ENCODE results near the gene HTRA2. TPM values are rescaled to one million over a fixed set of nuclear protein-coding genes. Genes with fewer than 3 reads are reported as not detected.
"Not testable (repeated sequence)": the region's sequence is repeated elsewhere in the genome, so short reads cannot be mapped to it uniquely, and the experiment has no call there.

Gene HTRA2
- total RNA-seq: 10 to 100 TPM; 25.0 to 37.6 (median 29.1) TPM

DNA sequence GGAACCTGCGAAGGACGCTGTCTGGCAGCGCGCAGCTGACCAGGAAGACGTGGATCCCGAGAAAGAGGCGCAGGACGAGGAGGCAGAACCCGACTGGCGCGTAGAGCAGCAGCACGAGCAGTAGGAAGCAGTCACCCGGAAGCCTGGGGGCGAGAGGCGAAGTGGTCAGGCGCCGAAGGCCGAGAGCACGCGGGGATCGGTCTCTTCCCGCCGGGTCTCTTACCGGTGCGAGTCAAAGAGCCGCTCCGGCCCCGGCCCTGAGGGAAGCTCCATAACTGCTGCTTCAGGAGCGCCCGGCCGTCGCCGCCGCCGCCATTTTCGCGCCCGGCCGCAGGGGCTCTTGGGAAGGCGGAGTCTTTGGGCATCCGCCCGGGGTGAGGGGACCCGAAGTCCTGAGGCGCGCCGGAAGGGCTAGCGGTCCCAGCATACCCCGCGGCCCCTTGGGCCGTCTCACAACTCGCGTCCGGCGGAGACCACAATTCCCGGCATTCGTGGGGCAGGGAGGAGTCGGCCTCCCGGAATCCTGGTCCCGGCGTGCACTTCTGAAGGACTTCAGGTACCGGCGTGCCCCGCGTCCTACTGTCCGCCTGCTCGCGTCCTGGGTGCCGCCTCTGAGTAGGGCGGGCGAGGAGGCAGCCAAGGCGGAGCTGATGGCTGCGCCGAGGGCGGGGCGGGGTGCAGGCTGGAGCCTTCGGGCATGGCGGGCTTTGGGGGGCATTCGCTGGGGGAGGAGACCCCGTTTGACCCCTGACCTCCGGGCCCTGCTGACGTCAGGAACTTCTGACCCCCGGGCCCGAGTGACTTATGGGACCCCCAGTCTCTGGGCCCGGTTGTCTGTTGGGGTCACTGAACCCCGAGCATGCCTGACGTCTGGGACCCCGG lies at the start of gene HTRA2, which contains the start of gene AUP1:
Gene HTRA2 (plus strand): TSS at position 577 of the 882 bp plus-strand sequence. CDS start 74 bp downstream, at position 651.
Gene AUP1 (minus strand): TSS at position 350 of the 882 bp plus-strand sequence. CDS start 77 bp downstream, at position 273.
- Histone ChIP-seq H3K9me3 (no peaks in the 10 kb centered on the region), H3K27me3 (no peaks in the 10 kb centered on the region), H3K4me1 (peaks cover 2 to 44% (median 15%) of the 10 kb centered on the region in 3 donors), H3K27ac (peak within 1 kb of the TSS; percentile 62 to 92 (median 90)), H3K4me3 (peak within 1 kb of the TSS; percentile 80 to 94), H3K36me3 (peaks cover 0 to 64% of the 10 kb centered on the region in 2 donors)
- TF ChIP-seq POLR2A (IDR thresholded peaks at IDR 0.05) (peak; percentile 82 to 84), POLR2AphosphoS5 (IDR thresholded peaks at IDR 0.05) (peak; percentile 91), EP300 (IDR thresholded peaks at IDR 0.05) (no peak)
- TF ChIP-seq, protein P1, sequence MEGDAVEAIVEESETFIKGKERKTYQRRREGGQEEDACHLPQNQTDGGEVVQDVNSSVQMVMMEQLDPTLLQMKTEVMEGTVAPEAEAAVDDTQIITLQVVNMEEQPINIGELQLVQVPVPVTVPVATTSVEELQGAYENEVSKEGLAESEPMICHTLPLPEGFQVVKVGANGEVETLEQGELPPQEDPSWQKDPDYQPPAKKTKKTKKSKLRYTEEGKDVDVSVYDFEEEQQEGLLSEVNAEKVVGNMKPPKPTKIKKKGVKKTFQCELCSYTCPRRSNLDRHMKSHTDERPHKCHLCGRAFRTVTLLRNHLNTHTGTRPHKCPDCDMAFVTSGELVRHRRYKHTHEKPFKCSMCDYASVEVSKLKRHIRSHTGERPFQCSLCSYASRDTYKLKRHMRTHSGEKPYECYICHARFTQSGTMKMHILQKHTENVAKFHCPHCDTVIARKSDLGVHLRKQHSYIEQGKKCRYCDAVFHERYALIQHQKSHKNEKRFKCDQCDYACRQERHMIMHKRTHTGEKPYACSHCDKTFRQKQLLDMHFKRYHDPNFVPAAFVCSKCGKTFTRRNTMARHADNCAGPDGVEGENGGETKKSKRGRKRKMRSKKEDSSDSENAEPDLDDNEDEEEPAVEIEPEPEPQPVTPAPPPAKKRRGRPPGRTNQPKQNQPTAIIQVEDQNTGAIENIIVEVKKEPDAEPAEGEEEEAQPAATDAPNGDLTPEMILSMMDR (IDR thresholded peaks at IDR 0.05): peak in 2 of 4 experiments; percentile 7 to 10
- peak; percentile 97 for ATAC-seq
- no CpG with 5 or more reads among the region's 87 CpGs for WGBS, 2 donors (ENCODE audit: low coverage in 1 of 2)

DNA sequence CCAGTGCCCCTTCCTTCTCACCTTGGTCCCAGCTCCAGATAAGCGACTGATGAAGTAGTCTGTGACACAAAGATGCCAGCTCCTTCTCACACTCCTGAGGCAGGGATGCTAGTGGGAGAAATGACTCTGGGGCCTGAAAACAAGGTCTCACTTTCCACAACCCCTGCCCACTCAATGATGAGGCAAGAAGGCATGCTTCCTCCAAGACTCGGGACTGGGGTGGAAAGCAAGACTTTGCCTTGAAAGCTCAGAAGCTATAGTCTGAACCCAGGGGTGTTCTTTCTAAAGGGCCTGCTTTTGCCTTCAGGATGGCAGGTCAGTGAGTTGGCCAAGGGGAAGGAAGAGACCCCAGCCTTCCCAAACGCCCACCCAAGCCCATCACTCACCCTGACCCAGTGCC lies 48.3 kb upstream of the HTRA2 start:
- peak overlapping the region; percentile 57 to 90 for H3K4me3 ChIP-seq
- H3K4me1 ChIP-seq: peaks cover 0 to 43% (median 19%) of the 10 kb centered on the region in 3 donors
- H3K27ac ChIP-seq: peak overlapping the region in 3 of 4 donors; percentile 87 to 97 (median 88)
- H3K27me3 ChIP-seq: no peaks in the 10 kb centered on the region
- WGBS, 2 donors (ENCODE audit: low coverage in 1 of 2): 80% methylated on average over 1 of the region's 3 CpGs; no CpG with 5 or more reads in 1 of the 2 donors
- TF ChIP-seq EP300 (IDR thresholded peaks at IDR 0.05): no peak
- TF ChIP-seq POLR2AphosphoS5 (IDR thresholded peaks at IDR 0.05): no peak
- TF ChIP-seq, protein P1 (IDR thresholded peaks at IDR 0.05): no peak
- H3K36me3 ChIP-seq: peaks cover 0 to 73% of the 10 kb centered on the region in 2 donors
- no peaks in the 10 kb centered on the region for H3K9me3 ChIP-seq
- no peak for ATAC-seq

DNA sequence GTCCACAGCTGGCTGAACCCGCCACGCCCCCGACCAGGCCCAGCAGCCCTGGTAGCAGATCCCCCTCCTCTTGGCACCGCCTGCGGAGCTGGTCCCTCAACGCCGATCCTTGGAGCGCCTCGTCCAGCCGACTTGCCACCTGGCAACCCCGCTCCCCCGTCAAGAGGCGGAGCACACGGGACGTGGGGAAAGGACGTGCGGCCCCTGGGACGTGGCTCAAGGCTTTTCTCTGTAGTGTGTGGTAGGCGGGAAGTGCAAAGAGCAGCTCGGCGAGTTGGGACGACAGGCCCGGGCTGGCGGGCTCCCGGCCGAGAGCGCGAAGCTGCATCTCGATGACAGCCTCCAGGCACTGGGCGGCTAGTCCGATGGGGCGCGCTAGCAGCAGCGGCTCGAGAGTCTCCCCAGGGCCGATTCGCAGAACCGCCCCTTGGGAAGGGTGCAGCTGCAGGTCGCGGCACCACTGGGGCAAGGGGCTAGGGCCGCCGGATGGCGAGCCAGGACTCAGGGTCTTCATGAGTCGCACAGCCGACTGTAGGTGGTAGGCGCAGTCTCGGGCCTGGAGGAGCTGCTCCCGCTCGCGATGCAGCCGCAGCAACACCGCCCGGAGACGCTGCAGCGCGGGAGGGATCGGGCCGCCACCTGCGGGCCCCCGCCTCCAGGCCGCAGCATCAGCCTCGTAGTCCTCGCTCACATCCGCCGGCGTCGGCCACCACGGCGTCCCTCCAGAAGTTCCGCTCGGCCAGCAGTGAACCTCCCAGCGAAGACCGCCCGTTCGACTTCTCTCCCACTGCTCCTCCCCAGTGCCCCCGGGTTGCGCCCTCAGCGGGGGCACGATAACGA lies 47.6 kb upstream of the HTRA2 start:
- WGBS, 2 donors (ENCODE audit: low coverage in 1 of 2): no CpG with 5 or more reads among the region's 80 CpGs
- Histone ChIP-seq H3K27me3 (no peaks in the 10 kb centered on the region), H3K9me3 (no peaks in the 10 kb centered on the region), H3K36me3 (peaks cover 0 to 73% of the 10 kb centered on the region in 2 donors), H3K4me3 (peak overlapping the region; percentile 57 to 90), H3K27ac (peak overlapping the region; percentile 54 to 97 (median 88)), H3K4me1 (peaks cover 0 to 43% (median 19%) of the 10 kb centered on the region in 3 donors)
- ATAC-seq: peak; percentile 62
- TF ChIP-seq EP300 (IDR thresholded peaks at IDR 0.05) (no peak), POLR2A (IDR thresholded peaks at IDR 0.05) (no peak)
- TF ChIP-seq, protein P1 (IDR thresholded peaks at IDR 0.05): no peak

DNA sequence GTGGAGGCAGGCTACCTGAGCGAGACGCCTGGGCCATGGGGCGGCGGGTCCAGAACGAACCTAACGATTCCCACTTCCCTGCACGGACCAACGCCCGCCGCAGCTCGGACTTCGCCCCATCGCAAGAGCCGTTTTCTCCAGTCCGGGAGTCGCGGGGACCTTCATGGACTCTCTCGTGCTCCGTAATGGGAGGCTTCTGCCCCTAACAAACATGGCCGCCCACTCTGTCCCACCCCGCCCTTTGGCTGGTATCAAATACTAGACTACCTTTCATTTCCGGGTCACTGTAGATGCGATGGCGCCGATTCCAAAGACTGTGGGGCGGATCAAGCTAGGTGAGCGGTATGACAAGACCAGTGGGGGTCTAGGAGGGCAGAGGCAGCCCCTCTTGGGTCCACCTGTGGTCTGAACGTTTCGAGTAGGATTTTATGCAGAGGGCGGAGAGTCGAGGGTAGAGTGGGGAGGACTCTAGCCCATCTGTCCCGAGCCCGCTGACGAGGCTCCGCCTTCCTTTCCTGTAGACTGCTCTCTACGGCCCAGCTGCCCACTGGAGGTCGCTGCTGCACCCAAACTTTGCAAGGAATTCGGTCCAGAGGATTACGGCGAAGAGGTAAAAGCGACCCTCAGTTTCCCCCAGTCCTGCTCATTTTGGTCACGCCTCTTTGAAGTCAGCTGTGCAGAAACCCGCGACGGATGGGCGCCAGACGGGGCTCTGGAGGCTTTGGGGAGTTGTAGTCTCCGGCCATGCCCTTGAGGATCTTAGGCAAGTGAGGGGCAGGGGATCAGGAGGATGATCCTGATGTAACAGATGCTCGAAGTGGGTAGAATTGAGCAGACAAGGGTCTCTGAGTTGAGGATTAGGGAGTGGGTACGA lies 46.7 kb upstream of the HTRA2 start, which contains the start of the genes CCDC142 and TTC31:
Gene CCDC142 (minus strand): TSS at position 198 of the 874 bp plus-strand sequence. CDS start 161 bp downstream, at position 37.
Gene TTC31 (plus strand): TSS at position 281 of the 874 bp plus-strand sequence. CDS start 15 bp downstream, at position 296.
- Histone ChIP-seq H3K27ac (peak within 1 kb of the TSS; percentile 54 to 97 (median 88)), H3K4me3 (peak within 1 kb of the TSS; percentile 57 to 90), H3K9me3 (no peaks in the 10 kb centered on the region), H3K36me3 (peaks cover 0 to 73% of the 10 kb centered on the region in 2 donors), H3K27me3 (no peaks in the 10 kb centered on the region), H3K4me1 (peaks cover 0 to 43% (median 19%) of the 10 kb centered on the region in 3 donors)
- ATAC-seq: peak; percentile 98
- WGBS, 2 donors (ENCODE audit: low coverage in 1 of 2): 0% methylated on average over 8 of the region's 50 CpGs; no CpG with 5 or more reads in 1 of the 2 donors
- TF ChIP-seq POLR2A (IDR thresholded peaks at IDR 0.05) (peak in 1 of 2 donors; percentile 48), POLR2AphosphoS5 (IDR thresholded peaks at IDR 0.05) (peak; percentile 75), EP300 (IDR thresholded peaks at IDR 0.05) (no peak)
- TF ChIP-seq, protein P1 (IDR thresholded peaks at IDR 0.05): peak in 3 of 4 experiments; percentile 80 to 88 (median 87)

DNA sequence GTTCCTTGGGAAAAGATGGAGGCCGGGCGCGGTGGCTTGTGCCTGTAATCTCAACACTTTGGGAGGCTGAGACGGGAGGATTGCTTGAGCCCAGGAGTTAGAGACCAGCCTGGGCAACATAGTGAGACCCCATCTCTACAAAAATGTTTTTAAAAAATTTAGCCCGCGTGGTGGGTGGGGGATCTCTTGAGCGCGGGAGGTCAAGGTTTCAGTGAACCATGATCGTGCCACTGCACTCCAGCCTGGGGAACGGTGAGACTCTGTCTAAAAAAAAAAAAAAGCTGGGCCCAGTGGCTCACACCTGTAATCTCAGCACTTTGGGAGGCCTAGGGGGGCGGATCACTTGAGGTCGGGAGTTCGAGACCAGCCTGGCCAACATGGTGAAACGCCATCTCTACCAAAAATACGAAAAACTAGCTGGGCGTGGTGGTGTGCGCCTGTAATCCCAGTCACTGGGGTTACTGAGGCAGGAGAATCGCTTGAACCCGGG lies 46.0 kb upstream of the HTRA2 start:
- H3K27me3 ChIP-seq, ATAC-seq, H3K9me3 ChIP-seq: not testable (repeated sequence)
- 72 to 90% methylated on average over 8 to 16 of the region's 19 CpGs for WGBS, 2 donors (ENCODE audit: low coverage in 1 of 2)
- Histone ChIP-seq H3K4me3 (peak overlapping the region; percentile 57 to 90), H3K27ac (peak overlapping the region in 2 of 4 donors; percentile 87 to 88), H3K4me1 (peaks cover 0 to 43% (median 19%) of the 10 kb centered on the region in 3 donors), H3K36me3 (peaks cover 0 to 73% of the 10 kb centered on the region in 2 donors)
